SK-N-SH (cell line): ENCODE measurements around the gene MS4A14. TPM values are rescaled to one million over a fixed set of nuclear protein-coding genes. Genes with fewer than 3 reads are reported as not detected.

ENCODE experiments used
- CTCF ChIA-PET: fragments of 300-600, 350-600 bp; formaldehyde crosslinking; extraction: SDS; loops from one replicate; lab custom pipeline; 2021; lab: Yijun Ruan, JAX
- POLR2A ChIA-PET: fragments of 350-600 bp; sonication (Branson Sonifier 250); formaldehyde crosslinking; extraction: SDS; loops from one replicate; lab custom pipeline; 2020; ENCODE audit warnings: antibody characterized with exemption, inconsistent platforms; lab: Yijun Ruan, JAX
- DNase-seq: peaks from one replicate; pipeline ENCODE4 v3.0.0; 2012
- H2AFZ ChIP-seq: fragments of 200-600 bp; sonication (generic); 2 replicates; pipeline ENCODE4 v1.8.1; 2016; ENCODE audit warnings: antibody characterized with exemption, mild to moderate bottlenecking, low read depth
- H3F3A ChIP-seq: fragments of 200-600 bp; sonication (generic); replicated peaks from 2 replicates; pipeline ENCODE3; 2016; ENCODE audit warnings: antibody characterized with exemption, mild to moderate bottlenecking; ENCODE audit not compliant: insufficient read depth
- H3K27ac ChIP-seq, 2 experiments: fragments of 200-500 bp in 1 of 2; fragments of 200-600 bp in 1 of 2; sonication (Bioruptor generic) in 1 of 2; sonication (generic), shearing (Covaris generic) in 1 of 2; 2 replicates each; pipeline versions ENCODE4 v1.5.1 to v1.6.1; 2014 to 2016; ENCODE audit warnings: low read depth in 2 of 2, inconsistent platforms in 1 of 2, low read length in 1 of 2, mild to moderate bottlenecking in 1 of 2, mixed read lengths in 1 of 2
- H3K27me3 ChIP-seq: fragments of 200-600 bp; sonication (generic), shearing (Covaris generic); 2 replicates; pipeline ENCODE4 v1.6.1; 2016; ENCODE audit warnings: mixed run types; ENCODE audit not compliant: insufficient read depth
- H3K36me3 ChIP-seq, 2 experiments: fragments of 200-500 bp in 1 of 2; fragments of 200-600 bp in 1 of 2; sonication (Bioruptor generic) in 1 of 2; sonication (generic) in 1 of 2; replicated peaks in 1 of 2; 2 replicates each; pipeline versions ENCODE3 to v1.5.1; 2014 to 2016; ENCODE audit warnings: low read length in 1 of 2, mild to moderate bottlenecking in 1 of 2; ENCODE audit not compliant: insufficient read depth in 2 of 2, control insufficient read depth in 1 of 2
- H3K4me1 ChIP-seq, 2 experiments: fragments of 200-500 bp in 1 of 2; fragments of 200-600 bp in 1 of 2; sonication (Bioruptor generic) in 1 of 2; sonication (generic), shearing (Covaris generic) in 1 of 2; 2 replicates each; pipeline versions ENCODE4 v1.5.1 to v1.6.1; 2014 to 2016; ENCODE audit warnings: low read depth in 1 of 2, low read length in 1 of 2, mixed run types in 1 of 2; ENCODE audit not compliant: insufficient read depth in 2 of 2, control insufficient read depth in 1 of 2
- H3K4me2 ChIP-seq: fragments of 200-600 bp; sonication (generic), shearing (Covaris generic); 2 replicates; pipeline ENCODE4 v1.6.1; 2017; ENCODE audit warnings: mixed run types
- H3K4me3 ChIP-seq, 2 experiments: fragments of 200-500 bp in 1 of 2; fragments of 200-600 bp in 1 of 2; sonication (Bioruptor generic) in 1 of 2; sonication (generic), shearing (Covaris generic) in 1 of 2; 2 replicates each; pipeline versions ENCODE4 v1.5.1 to v1.8.1; 2014 to 2016; ENCODE audit warnings: low read depth in 2 of 2, inconsistent platforms in 1 of 2, low read length in 1 of 2, mild to moderate bottlenecking in 1 of 2, mixed read lengths in 1 of 2, moderate library complexity in 1 of 2
- H3K79me2 ChIP-seq: fragments of 200-600 bp; sonication (generic); 2 replicates; pipeline ENCODE4 v1.8.1; 2017; ENCODE audit warnings: mild to moderate bottlenecking; ENCODE audit not compliant: insufficient read depth
- H3K9ac ChIP-seq: fragments of 200-600 bp; sonication (generic); 2 replicates; pipeline ENCODE4 v1.6.1; 2017; ENCODE audit warnings: mixed run types
- H3K9me2 ChIP-seq: fragments of 200-600 bp; sonication (generic); 2 replicates; pipeline ENCODE4 v1.6.1; 2017; ENCODE audit warnings: mixed run types
- H3K9me3 ChIP-seq: fragments of 200-600 bp; sonication (generic); 2 replicates; pipeline ENCODE4 v1.6.1; 2017; ENCODE audit warnings: mixed run types, mild to moderate bottlenecking, moderate library complexity
- H4K20me1 ChIP-seq: fragments of 200-600 bp; sonication (generic); 2 replicates; pipeline ENCODE4 v1.6.1; 2017; ENCODE audit warnings: mild to moderate bottlenecking, mixed run types; ENCODE audit not compliant: insufficient read depth
- CHD2 ChIP-seq: fragments of 150-350 bp; IDR thresholded peaks from 2 replicates; pipeline ENCODE4 v1.6.1; 2018; ENCODE audit warnings: low read length; ENCODE audit not compliant: partially characterized antibody
- EP300 ChIP-seq, 2 experiments: IDR thresholded peaks; 2 replicates each; pipeline versions ENCODE4 v1.4.0 to v1.6.1; 2012; ENCODE audit warnings: borderline replicate concordance in 1 of 2, low read depth in 1 of 2, low read length in 1 of 2
- FOXJ3 ChIP-seq: sonication (generic); formaldehyde crosslinking; IDR thresholded peaks from 2 replicates; pipeline ENCODE4 v1.5.1; 2020; ENCODE audit warnings: mild to moderate bottlenecking, missing genetic modification reagents
- MEF2A ChIP-seq: IDR thresholded peaks from 2 replicates; pipeline ENCODE4 v1.4.0; 2012; ENCODE audit warnings: low read depth, borderline replicate concordance
- NFIC ChIP-seq: IDR thresholded peaks from 2 replicates; pipeline ENCODE4 v1.4.0; 2012; ENCODE audit warnings: borderline replicate concordance
- RAD21 ChIP-seq: IDR thresholded peaks from 2 replicates; pipeline ENCODE4 v1.6.1; 2012; ENCODE audit warnings: mild to moderate bottlenecking, low read length
- RCOR1 ChIP-seq: fragments of 150-350 bp; IDR thresholded peaks from 2 replicates; pipeline ENCODE4 v1.6.1; 2017; ENCODE audit warnings: antibody characterized with exemption, low read length
- RXRA ChIP-seq: IDR thresholded peaks from 2 replicates; pipeline ENCODE4 v1.4.0; 2012; ENCODE audit warnings: low read depth, mild to moderate bottlenecking, borderline replicate concordance
- SIN3A ChIP-seq: IDR thresholded peaks from 2 replicates; pipeline ENCODE4 v1.6.1; 2012; ENCODE audit warnings: low read depth, mild to moderate bottlenecking, low read length, moderate library complexity, borderline replicate concordance
- SMC3 ChIP-seq: IDR thresholded peaks from 2 replicates; pipeline ENCODE4 v1.6.1; 2012; ENCODE audit warnings: low read depth, low read length, improper control_type of control experiment
- TCF12 ChIP-seq: IDR thresholded peaks from 2 replicates; pipeline ENCODE4 v1.4.0; 2012
- TEAD4 ChIP-seq: IDR thresholded peaks from 2 replicates; pipeline ENCODE4 v1.4.0; 2012; ENCODE audit warnings: mild to moderate bottlenecking, borderline replicate concordance; ENCODE audit not compliant: insufficient read depth
- YY1 ChIP-seq: IDR thresholded peaks from 2 replicates; pipeline ENCODE4 v1.4.0; 2012; ENCODE audit warnings: low read depth, mild to moderate bottlenecking
- WGBS: methylation state at CpG from one replicate; pipeline ENCODE4 v1.1.6; 2017; ENCODE audit warnings: low lambda C conversion rate; 5-methylcytosine and 5-hydroxymethylcytosine counted together
- polyA plus RNA-seq, 3 experiments: library from polyadenylated mRNA; depleted of rRNA; stranded (reverse); fragments of >200 nt; gene quantifications; 2 replicates each; pipeline ENCODE4 v1.2.3, GENCODE V29; 2012
- TF ChIP-seq, protein P1 (sequence below): fragments of 150-350 bp; IDR thresholded peaks from 2 replicates; pipeline ENCODE4 v1.6.1; 2017; ENCODE audit warnings: antibody characterized with exemption, low read length, low read depth, borderline replicate concordance
- TF ChIP-seq, protein P2 (sequence below): IDR thresholded peaks from 2 replicates; pipeline ENCODE4; 2012
- TF ChIP-seq, protein P3 (sequence below): fragments of 200-600 bp; sonication (generic); IDR thresholded peaks from 2 replicates; pipeline ENCODE4 v1.6.1; 2017; ENCODE audit warnings: antibody characterized with exemption, mild to moderate bottlenecking, moderate library complexity
- TF ChIP-seq, protein P4 (sequence below): IDR thresholded peaks from 2 replicates; pipeline ENCODE4 v1.4.0; 2012; ENCODE audit warnings: low read depth

MS4A14 gene
- polyA plus RNA-seq, 1 of the 3 experiments (the other 2 are of a cell fraction) = not detected

DNA sequence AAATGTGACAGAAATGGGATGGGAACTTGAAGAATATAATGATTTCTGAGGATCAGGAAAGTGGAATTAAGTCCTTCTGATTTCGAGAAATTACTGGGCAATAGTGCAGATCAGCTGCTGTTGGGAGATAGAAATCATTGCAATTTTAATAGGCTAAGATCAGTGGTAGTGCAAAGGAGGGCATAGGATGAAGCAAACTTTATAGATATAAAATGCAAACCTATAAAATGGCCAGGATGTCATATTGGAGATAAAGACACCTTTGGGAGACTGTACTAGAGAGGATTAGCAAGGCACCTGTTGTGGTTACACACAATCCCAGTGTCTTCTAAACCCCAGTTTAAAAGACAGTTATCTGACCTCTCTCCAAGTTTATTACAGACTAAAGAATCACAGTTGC, 24.4 kb upstream of the MS4A14 start:
- H3K79me2 ChIP-seq = no peaks in the 10 kb centered on the region
- no peaks in the 10 kb centered on the region for H3K9me2 ChIP-seq
- no peak overlapping the region for H2AFZ ChIP-seq
- H3K27me3 ChIP-seq = peaks cover 10% of the 10 kb centered on the region; the same call in 1 of the 2 replicates
- no peaks in the 10 kb centered on the region for H3F3A ChIP-seq
- H3K36me3 ChIP-seq = no peaks in the 10 kb centered on the region
- WGBS = 0% methylated on average over 1 of the region's 1 CpG
- H3K4me1 ChIP-seq = no peaks in the 10 kb centered on the region
- no peak overlapping the region for H3K27ac ChIP-seq
- no peak overlapping the region for H3K4me2 ChIP-seq
- TF ChIP-seq RAD21 (no peak), TEAD4 (no peak), RXRA (no peak), YY1 (no peak), SMC3 (no peak), SIN3A (no peak), EP300 (IDR thresholded peaks at IDR 0.05; ENCODE audit: borderline replicate concordance in 1 of 2, low read depth in 1 of 2, low read length in 1 of 2) (no peak), TCF12 (no peak), NFIC (no peak), RCOR1 (no peak), CHD2 (no peak), FOXJ3 (CRISPR knock-in tag) (no peak), MEF2A (no peak)
- TF ChIP-seq, protein P1, sequence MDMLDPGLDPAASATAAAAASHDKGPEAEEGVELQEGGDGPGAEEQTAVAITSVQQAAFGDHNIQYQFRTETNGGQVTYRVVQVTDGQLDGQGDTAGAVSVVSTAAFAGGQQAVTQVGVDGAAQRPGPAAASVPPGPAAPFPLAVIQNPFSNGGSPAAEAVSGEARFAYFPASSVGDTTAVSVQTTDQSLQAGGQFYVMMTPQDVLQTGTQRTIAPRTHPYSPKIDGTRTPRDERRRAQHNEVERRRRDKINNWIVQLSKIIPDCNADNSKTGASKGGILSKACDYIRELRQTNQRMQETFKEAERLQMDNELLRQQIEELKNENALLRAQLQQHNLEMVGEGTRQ = no peak
- TF ChIP-seq, protein P2, sequence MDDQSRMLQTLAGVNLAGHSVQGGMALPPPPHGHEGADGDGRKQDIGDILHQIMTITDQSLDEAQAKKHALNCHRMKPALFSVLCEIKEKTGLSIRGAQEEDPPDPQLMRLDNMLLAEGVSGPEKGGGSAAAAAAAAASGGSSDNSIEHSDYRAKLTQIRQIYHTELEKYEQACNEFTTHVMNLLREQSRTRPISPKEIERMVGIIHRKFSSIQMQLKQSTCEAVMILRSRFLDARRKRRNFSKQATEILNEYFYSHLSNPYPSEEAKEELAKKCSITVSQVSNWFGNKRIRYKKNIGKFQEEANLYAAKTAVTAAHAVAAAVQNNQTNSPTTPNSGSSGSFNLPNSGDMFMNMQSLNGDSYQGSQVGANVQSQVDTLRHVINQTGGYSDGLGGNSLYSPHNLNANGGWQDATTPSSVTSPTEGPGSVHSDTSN = no peak
- TF ChIP-seq, protein P3, sequence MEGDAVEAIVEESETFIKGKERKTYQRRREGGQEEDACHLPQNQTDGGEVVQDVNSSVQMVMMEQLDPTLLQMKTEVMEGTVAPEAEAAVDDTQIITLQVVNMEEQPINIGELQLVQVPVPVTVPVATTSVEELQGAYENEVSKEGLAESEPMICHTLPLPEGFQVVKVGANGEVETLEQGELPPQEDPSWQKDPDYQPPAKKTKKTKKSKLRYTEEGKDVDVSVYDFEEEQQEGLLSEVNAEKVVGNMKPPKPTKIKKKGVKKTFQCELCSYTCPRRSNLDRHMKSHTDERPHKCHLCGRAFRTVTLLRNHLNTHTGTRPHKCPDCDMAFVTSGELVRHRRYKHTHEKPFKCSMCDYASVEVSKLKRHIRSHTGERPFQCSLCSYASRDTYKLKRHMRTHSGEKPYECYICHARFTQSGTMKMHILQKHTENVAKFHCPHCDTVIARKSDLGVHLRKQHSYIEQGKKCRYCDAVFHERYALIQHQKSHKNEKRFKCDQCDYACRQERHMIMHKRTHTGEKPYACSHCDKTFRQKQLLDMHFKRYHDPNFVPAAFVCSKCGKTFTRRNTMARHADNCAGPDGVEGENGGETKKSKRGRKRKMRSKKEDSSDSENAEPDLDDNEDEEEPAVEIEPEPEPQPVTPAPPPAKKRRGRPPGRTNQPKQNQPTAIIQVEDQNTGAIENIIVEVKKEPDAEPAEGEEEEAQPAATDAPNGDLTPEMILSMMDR = no peak
- TF ChIP-seq, protein P4, sequence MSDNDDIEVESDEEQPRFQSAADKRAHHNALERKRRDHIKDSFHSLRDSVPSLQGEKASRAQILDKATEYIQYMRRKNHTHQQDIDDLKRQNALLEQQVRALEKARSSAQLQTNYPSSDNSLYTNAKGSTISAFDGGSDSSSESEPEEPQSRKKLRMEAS = no peak
- H3K4me3 ChIP-seq = no peak overlapping the region
- H4K20me1 ChIP-seq = no peaks in the 10 kb centered on the region
- no peak overlapping the region for H3K9ac ChIP-seq
- CTCF ChIA-PET = interaction anchor here (3.1 kb wide), 1 partner anchor 9 kb away, joined by 18 read pairs; no protein-coding TSS in a partner anchor
- POLR2A ChIA-PET = no interaction called here
- no peak for DNase-seq
- no peaks in the 10 kb centered on the region for H3K9me3 ChIP-seq
